NT2/D1 (cell line): Measurements from ENCODE around the gene RBFOX1.

Experiments used
- SUZ12 ChIP-seq: IDR thresholded peaks from 2 replicates; pipeline ENCODE4 v1.6.1; 2011; ENCODE audit not compliant: insufficient read length, insufficient read depth; ENCODE audit errors: extremely low read depth
- YY1 ChIP-seq: IDR thresholded peaks from 2 replicates; pipeline ENCODE4 v1.6.1; 2011; ENCODE audit not compliant: insufficient read length, insufficient read depth
- ZNF274 ChIP-seq: IDR thresholded peaks from 2 replicates; pipeline ENCODE4 v1.6.1; 2011; ENCODE audit warnings: mild to moderate bottlenecking, low read depth, low read length

DNA sequence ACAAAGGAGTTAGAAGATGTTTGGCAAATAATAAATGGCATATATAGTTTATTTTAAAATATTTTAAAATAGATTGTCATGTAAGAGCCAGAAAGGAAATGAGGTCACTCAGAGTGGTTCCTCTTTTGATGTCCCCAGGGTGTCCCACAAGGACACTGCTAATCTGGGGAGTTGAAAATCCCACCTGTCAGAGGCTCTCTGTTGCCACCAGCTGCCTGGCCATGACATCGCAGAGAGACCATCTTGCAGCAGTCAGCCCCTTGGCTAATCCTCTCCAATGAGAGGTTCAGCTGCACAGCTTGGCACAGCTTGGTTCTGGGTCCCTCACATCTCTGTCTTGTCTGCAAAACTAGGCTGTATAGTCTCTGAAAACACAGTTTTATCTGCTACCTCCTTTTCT lies 11.0 kb upstream of the RBFOX1 start:
- no peak for TF ChIP-seq YY1
- TF ChIP-seq SUZ12 = no peak
- no peak for TF ChIP-seq ZNF274
